Thyroid gland (tissue), 4 donors: ENCODE data around the gene TOLLIP.

Source experiments
- CTCF ChIP-seq, 6 experiments: fragments of 200-600 bp in 3 of 6; fragments of 450-650 bp in 3 of 6; sonication (generic) in 3 of 6; IDR thresholded peaks; one replicate each; pipeline ENCODE4 v1.5.1; 2016 to 2019; ENCODE audit warnings: antibody characterized with exemption in 6 of 6, mild to moderate bottlenecking in 2 of 6, inconsistent platforms in 1 of 6, moderate library complexity in 1 of 6
- POLR2A ChIP-seq, 2 donors: fragments of 450-650 bp; IDR thresholded peaks; one replicate each; pipeline ENCODE4 v1.6.1; 2017; ENCODE audit warnings: antibody characterized with exemption in 2 of 2, mild to moderate bottlenecking in 2 of 2, moderate library complexity in 1 of 2

GRCh38 chr11:1356478-1356960 lies 47.1 kb upstream of the TOLLIP start:
- TF ChIP-seq POLR2A (IDR thresholded peaks at IDR 0.05) (no peak), CTCF (IDR thresholded peaks at IDR 0.05) (no peak)
